MM.1S (cell line): ENCODE results near the gene TPPP2.

ENCODE experiments used
- DNase-seq: peaks from one replicate; pipeline ENCODE4 v3.0.0-alpha.2; 2015
- H2AFZ ChIP-seq: fragments of 300-600 bp; sonication (generic); 2 replicates; pipeline ENCODE4 v1.6.0; 2016; ENCODE audit warnings: antibody characterized with exemption, low read length
- H3F3A ChIP-seq: fragments of 300-600 bp; sonication (generic); 2 replicates; pipeline ENCODE4 v1.6.1; 2016; ENCODE audit warnings: mild to moderate bottlenecking, antibody characterized with exemption, low read length, moderate library complexity, mixed read lengths; ENCODE audit not compliant: insufficient read depth
- H3K27ac ChIP-seq: fragments of 300-600 bp; sonication (generic); 2 replicates; pipeline ENCODE4 v1.5.1; 2016; ENCODE audit warnings: mild to moderate bottlenecking, low read length
- H3K27me3 ChIP-seq: fragments of 300-600 bp; sonication (generic); replicated peaks from 2 replicates; pipeline ENCODE4 v1.6.0; 2016; ENCODE audit warnings: low read length; ENCODE audit not compliant: insufficient read depth
- H3K36me3 ChIP-seq: fragments of 300-600 bp; sonication (generic); replicated peaks from 2 replicates; pipeline ENCODE4 v1.6.1; 2016; ENCODE audit warnings: mild to moderate bottlenecking, low read length, mixed read lengths; ENCODE audit not compliant: insufficient read depth
- H3K4me1 ChIP-seq: fragments of 300-600 bp; sonication (generic); 2 replicates; pipeline ENCODE4 v1.6.1; 2016; ENCODE audit warnings: low read length, mixed read lengths
- H3K4me2 ChIP-seq: fragments of 300-600 bp; sonication (generic); 2 replicates; pipeline ENCODE4 v1.6.0; 2016; ENCODE audit warnings: low read depth, low read length
- H3K4me3 ChIP-seq: fragments of 300-600 bp; sonication (generic); 2 replicates; pipeline ENCODE4 v1.5.1; 2016; ENCODE audit warnings: low read length, mixed read lengths
- H3K79me2 ChIP-seq: fragments of 300-600 bp; sonication (generic); 2 replicates; pipeline ENCODE4 v1.6.1; 2016; ENCODE audit warnings: mixed run types, low read length, mixed read lengths
- H3K9ac ChIP-seq: fragments of 300-600 bp; sonication (generic); 2 replicates; pipeline ENCODE4 v1.6.1; 2016; ENCODE audit warnings: low read length, mixed read lengths
- H3K9me2 ChIP-seq: fragments of 300-600 bp; sonication (generic); replicated peaks from 2 replicates; pipeline ENCODE4 v1.6.1; 2016; ENCODE audit warnings: mild to moderate bottlenecking, low read length, mixed read lengths; ENCODE audit not compliant: insufficient read depth
- H3K9me3 ChIP-seq: fragments of 300-600 bp; sonication (generic); replicated peaks from 2 replicates; pipeline ENCODE4 v1.6.1; 2016; ENCODE audit warnings: mild to moderate bottlenecking, low read length, mixed read lengths; ENCODE audit not compliant: insufficient read depth
- H4K20me1 ChIP-seq: fragments of 300-600 bp; sonication (generic); 2 replicates; pipeline ENCODE4 v1.6.1; 2016; ENCODE audit warnings: mild to moderate bottlenecking, low read length, moderate library complexity, mixed read lengths; ENCODE audit not compliant: insufficient read depth
- CTCF ChIP-seq: fragments of 300-600 bp; sonication (generic); IDR thresholded peaks from 2 replicates; pipeline ENCODE4 v1.5.1; 2016; ENCODE audit warnings: antibody characterized with exemption, low read length, mixed read lengths
- EZH2 ChIP-seq: fragments of 300-600 bp; sonication (generic); optimal IDR thresholded peaks from 2 replicates; pipeline ENCODE3; 2017; ENCODE audit warnings: low read depth, mild to moderate bottlenecking, antibody characterized with exemption, low read length, mixed read lengths
- EZH2phosphoT487 ChIP-seq: fragments of 300-600 bp; sonication (generic); IDR thresholded peaks from 2 replicates; pipeline ENCODE4 v1.6.1; 2018; ENCODE audit warnings: antibody characterized with exemption, low read length

Gene TPPP2

DNA sequence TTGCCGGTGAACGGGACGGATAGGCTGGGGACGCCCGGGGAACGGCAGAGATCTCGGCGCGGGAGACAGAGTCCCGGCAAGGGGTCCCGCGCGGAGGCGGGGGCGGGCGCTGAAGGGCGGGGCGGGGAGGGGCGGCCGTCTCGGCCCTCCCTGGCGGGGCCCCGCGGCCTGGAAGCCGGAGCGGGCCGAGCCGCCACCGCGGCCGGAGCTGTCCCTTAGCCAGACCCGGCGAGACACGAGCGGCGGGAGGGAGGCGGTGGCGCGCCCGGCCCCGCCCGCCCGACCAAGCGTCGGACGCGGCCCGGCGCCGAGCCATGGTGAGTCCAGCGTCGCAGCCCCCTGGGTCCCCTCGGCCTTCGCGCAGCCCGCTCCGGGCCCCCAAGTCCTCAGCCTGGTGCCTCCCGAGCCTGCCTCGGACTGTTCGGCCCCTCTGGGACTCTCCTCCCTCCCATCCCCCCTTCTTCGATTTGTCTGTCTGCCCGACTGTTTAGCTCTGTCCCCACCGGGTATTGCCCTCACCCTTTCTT is 40.1 kb downstream of the TPPP2 start, which contains the start of gene ARHGEF40:
Gene ARHGEF40, plus strand, starts transcription at position 222 of the 527 bp plus-strand sequence. Its CDS starts 93 bp downstream, at position 315.
- Histone ChIP-seq H3K4me2 (peak within 1 kb of the TSS; percentile 95), H3K27me3 (peaks cover 11% of the 10 kb centered on the region), H3K4me3 (peak within 1 kb of the TSS; percentile 75), H3K9me2 (no peaks in the 10 kb centered on the region), H3K9me3 (no peaks in the 10 kb centered on the region), H3K9ac (peak within 1 kb of the TSS; percentile 33; the same call in 1 of the 2 replicates), H4K20me1 (no peaks in the 10 kb centered on the region), H3F3A (peaks cover 6% of the 10 kb centered on the region; the same call in 1 of the 2 replicates), H3K27ac (peak within 1 kb of the TSS; percentile 32; the same call in 1 of the 2 replicates), H3K4me1 (no peaks in the 10 kb centered on the region), H3K36me3 (no peaks in the 10 kb centered on the region), H2AFZ (peak within 1 kb of the TSS; percentile 56), H3K79me2 (no peaks in the 10 kb centered on the region)
- DNase-seq: peak; percentile 13
- TF ChIP-seq EZH2phosphoT487 (no peak), EZH2 (no peak), CTCF (no peak)

DNA sequence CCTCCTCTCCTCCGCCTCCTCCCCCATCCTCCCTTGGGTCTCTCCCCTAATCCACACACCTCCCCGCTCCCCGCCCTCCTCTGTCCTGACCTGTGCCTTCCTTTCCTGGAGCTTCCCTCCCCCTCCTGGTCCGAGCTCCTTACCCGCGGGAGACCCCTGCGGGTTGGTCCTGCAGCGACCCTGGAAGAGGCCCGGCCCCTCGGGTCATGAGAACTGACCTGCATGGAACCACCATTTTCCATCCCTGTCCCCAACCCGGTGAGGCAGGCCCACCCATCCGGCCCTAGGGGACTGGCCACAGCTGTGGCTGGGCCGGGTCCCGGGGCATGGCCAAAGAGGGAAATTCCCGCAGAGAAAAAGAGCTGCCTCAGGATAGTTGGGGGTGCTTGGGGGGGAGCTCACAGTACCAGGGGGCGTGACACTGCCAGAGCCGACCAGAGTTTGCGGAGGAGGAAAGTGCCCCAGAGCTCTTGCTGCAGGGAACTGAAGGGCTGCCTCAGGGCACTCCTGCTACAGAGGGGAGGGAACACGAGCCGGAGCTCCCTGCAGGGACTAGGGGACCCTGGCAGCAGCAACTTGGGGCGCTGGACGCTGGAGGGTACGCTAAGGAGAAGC is 40.7 kb downstream of the TPPP2 start:
- H3K4me2 ChIP-seq: peak overlapping the region; percentile 95
- H3F3A ChIP-seq: peaks cover 6% of the 10 kb centered on the region; the same call in 1 of the 2 replicates
- peak overlapping the region; percentile 75 for H3K4me3 ChIP-seq
- no peaks in the 10 kb centered on the region for H4K20me1 ChIP-seq
- no peaks in the 10 kb centered on the region for H3K9me2 ChIP-seq
- H3K36me3 ChIP-seq: no peaks in the 10 kb centered on the region
- TF ChIP-seq EZH2 (no peak), EZH2phosphoT487 (no peak), CTCF (no peak)
- peak overlapping the region; percentile 56 for H2AFZ ChIP-seq
- DNase-seq: no peak
- no peaks in the 10 kb centered on the region for H3K79me2 ChIP-seq
- peaks cover 11% of the 10 kb centered on the region for H3K27me3 ChIP-seq
- H3K9me3 ChIP-seq: no peaks in the 10 kb centered on the region
- no peaks in the 10 kb centered on the region for H3K4me1 ChIP-seq
- H3K9ac ChIP-seq: peak overlapping the region; percentile 33; the same call in 1 of the 2 replicates
- peak overlapping the region; percentile 32; the same call in 1 of the 2 replicates for H3K27ac ChIP-seq

GRCh38 chr14:21071225-21072030 is 41.4 kb downstream of the TPPP2 start:
- Histone ChIP-seq H3K4me1 (no peaks in the 10 kb centered on the region), H3K79me2 (no peaks in the 10 kb centered on the region), H3K9me2 (no peaks in the 10 kb centered on the region), H3K4me2 (peak overlapping the region; percentile 95), H3K4me3 (peak overlapping the region; percentile 75), H3K9me3 (no peaks in the 10 kb centered on the region), H3K9ac (peak overlapping the region; percentile 33; the same call in 1 of the 2 replicates), H3K27me3 (peaks cover 11% of the 10 kb centered on the region), H3F3A (peaks cover 6% of the 10 kb centered on the region; the same call in 1 of the 2 replicates), H2AFZ (peak overlapping the region; percentile 56), H4K20me1 (no peaks in the 10 kb centered on the region), H3K36me3 (no peaks in the 10 kb centered on the region), H3K27ac (peak overlapping the region; percentile 32; the same call in 1 of the 2 replicates)
- no peak for TF ChIP-seq CTCF
- TF ChIP-seq EZH2phosphoT487: no peak
- no peak for TF ChIP-seq EZH2
- DNase-seq: peak; percentile 69
